SU-DHL-6 (cell line): Measurements from ENCODE around the gene TMEM208.

Experiments used
- CTCF ChIP-seq: fragments of 200-600 bp; sonication (generic); IDR thresholded peaks from one replicate; pipeline ENCODE4 v1.5.1; 2017; ENCODE audit warnings: antibody characterized with exemption, mild to moderate bottlenecking, low read length, moderate library complexity; ENCODE audit not compliant: insufficient read depth, poor library complexity, severe bottlenecking
- EZH2phosphoT487 ChIP-seq: fragments of 200-600 bp; sonication (generic), shearing (Covaris generic); conservative IDR thresholded peaks from 2 replicates; pipeline ENCODE4 v1.6.1; 2018; ENCODE audit warnings: mild to moderate bottlenecking, antibody characterized with exemption, low read length, moderate library complexity, mixed read lengths

GRCh38 chr16:67229906-67230808 lies 3.2 kb downstream of the TMEM208 start:
- no peak for TF ChIP-seq CTCF
- TF ChIP-seq EZH2phosphoT487: no peak
